Smooth muscle cell (in vitro differentiated cells): ENCODE data around the gene MINK1. TPM values are rescaled to one million over a fixed set of nuclear protein-coding genes. Genes with fewer than 3 reads are reported as not detected.
"Not testable (repeated sequence)": the region's sequence is repeated elsewhere in the genome, so short reads cannot be mapped to it uniquely, and the experiment has no call there.

Experiments
- DNase-seq: peaks from one replicate; lab custom pipeline; 2025; ENCODE audit not compliant: unreplicated experiment; lab: John Stamatoyannopoulos, UW
- H2AFZ ChIP-seq: fragments of 200-600 bp; sonication (generic); 2 replicates; pipeline ENCODE4 v1.6.0; 2016; ENCODE audit warnings: antibody characterized with exemption, low read depth, mild to moderate bottlenecking
- H3F3A ChIP-seq: fragments of 200-600 bp; sonication (generic); 2 replicates; pipeline ENCODE4 v1.6.0; 2017; ENCODE audit warnings: antibody characterized with exemption, low read depth
- H3K27ac ChIP-seq: fragments of 200-600 bp; sonication (generic); 2 replicates; pipeline ENCODE4 v1.5.1; 2016; ENCODE audit warnings: low read depth, mild to moderate bottlenecking
- H3K27me3 ChIP-seq: fragments of 200-600 bp; sonication (generic); 2 replicates; pipeline ENCODE4 v1.6.1; 2016; ENCODE audit warnings: low read depth, mild to moderate bottlenecking
- H3K36me3 ChIP-seq: fragments of 200-600 bp; sonication (generic); 2 replicates; pipeline ENCODE4 v1.5.1; 2016; ENCODE audit warnings: low read depth
- H3K4me1 ChIP-seq: fragments of 200-600 bp; sonication (generic); 2 replicates; pipeline ENCODE4 v1.5.1; 2016; ENCODE audit warnings: low read depth
- H3K4me2 ChIP-seq: fragments of 200-600 bp; sonication (generic); 2 replicates; pipeline ENCODE4 v1.6.0; 2016; ENCODE audit warnings: mild to moderate bottlenecking
- H3K4me3 ChIP-seq: fragments of 200-600 bp; sonication (generic); 2 replicates; pipeline ENCODE4 v1.5.1; 2016; ENCODE audit warnings: mild to moderate bottlenecking
- H3K79me2 ChIP-seq: fragments of 200-600 bp; sonication (generic); 2 replicates; pipeline ENCODE4 v1.6.0; 2016; ENCODE audit warnings: low read depth, mild to moderate bottlenecking
- H3K9ac ChIP-seq: fragments of 200-600 bp; sonication (generic); 2 replicates; pipeline ENCODE4 v1.6.0; 2016; ENCODE audit warnings: low read depth
- H3K9me3 ChIP-seq: fragments of 200-600 bp; sonication (generic); replicated peaks from 2 replicates; pipeline ENCODE4 v1.5.1; 2016; ENCODE audit warnings: low read depth
- H4K20me1 ChIP-seq: fragments of 200-600 bp; sonication (generic); 2 replicates; pipeline ENCODE4 v1.6.0; 2016; ENCODE audit warnings: low read depth
- WGBS: methylation state at CpG from one replicate; pipeline ENCODE4 v1.1.7; 2016; ENCODE audit warnings: low lambda C conversion rate; 5-methylcytosine and 5-hydroxymethylcytosine counted together
- polyA plus RNA-seq: library from polyadenylated mRNA; unstranded; fragments of >200 nt; fragmentation: Nextera tagmentation; extraction: Ambion mirVana; gene quantifications from 2 replicates; pipeline ENCODE4 v1.2.1, GENCODE V29; 2016
- total RNA-seq: library from RNA; depleted of rRNA; stranded (reverse); fragments of >200 nt; gene quantifications from 2 replicates; pipeline ENCODE4 v1.2.3, GENCODE V29; 2014
- TF ChIP-seq, protein P1 (sequence below): fragments of 200-600 bp; sonication (generic); IDR thresholded peaks from 2 replicates; pipeline ENCODE4 v1.5.1; 2017; ENCODE audit warnings: borderline replicate concordance, mild to moderate bottlenecking, antibody characterized with exemption; ENCODE audit not compliant: insufficient read depth, poor library complexity, severe bottlenecking

MINK1 gene
- total and polyA plus RNA-seq, 2 experiments from 2014 or later, result 26.6 to 26.8 TPM

DNA sequence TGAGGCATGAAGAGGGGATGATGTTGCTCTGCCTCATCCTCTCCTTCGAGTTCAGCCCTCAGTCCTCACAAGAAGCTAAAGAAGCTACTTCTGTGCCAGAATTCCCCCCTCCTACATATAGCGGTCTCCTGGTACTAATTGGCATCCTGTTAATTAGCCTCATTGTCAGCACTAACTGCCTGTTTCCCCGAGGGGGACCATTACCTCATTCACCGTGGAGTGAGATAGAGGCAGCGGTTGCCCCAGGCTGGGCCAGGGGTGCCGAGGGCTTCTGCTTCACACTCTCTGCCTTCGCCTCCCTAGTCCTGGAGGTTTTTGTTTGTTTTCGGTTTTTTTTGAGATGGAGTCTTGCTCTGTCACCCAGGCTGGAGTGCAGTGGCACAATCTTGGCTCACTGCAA, 5.7 kb upstream of the MINK1 start:
- WGBS, result 79% methylated on average over 8 of the region's 8 CpGs
- H3K9me3 ChIP-seq, result no peaks in the 10 kb centered on the region
- DNase-seq, result no peak
- no peaks in the 10 kb centered on the region for H3K4me1 ChIP-seq
- H3K27ac ChIP-seq, result no peak overlapping the region
- no peak overlapping the region for H3K4me3 ChIP-seq
- no peaks in the 10 kb centered on the region for H3K79me2 ChIP-seq
- H3K9ac ChIP-seq, result no peak overlapping the region
- no peaks in the 10 kb centered on the region for H3K27me3 ChIP-seq
- peaks cover 4% of the 10 kb centered on the region for H3F3A ChIP-seq
- no peaks in the 10 kb centered on the region for H3K36me3 ChIP-seq
- no peak overlapping the region for H3K4me2 ChIP-seq
- TF ChIP-seq, protein P1, sequence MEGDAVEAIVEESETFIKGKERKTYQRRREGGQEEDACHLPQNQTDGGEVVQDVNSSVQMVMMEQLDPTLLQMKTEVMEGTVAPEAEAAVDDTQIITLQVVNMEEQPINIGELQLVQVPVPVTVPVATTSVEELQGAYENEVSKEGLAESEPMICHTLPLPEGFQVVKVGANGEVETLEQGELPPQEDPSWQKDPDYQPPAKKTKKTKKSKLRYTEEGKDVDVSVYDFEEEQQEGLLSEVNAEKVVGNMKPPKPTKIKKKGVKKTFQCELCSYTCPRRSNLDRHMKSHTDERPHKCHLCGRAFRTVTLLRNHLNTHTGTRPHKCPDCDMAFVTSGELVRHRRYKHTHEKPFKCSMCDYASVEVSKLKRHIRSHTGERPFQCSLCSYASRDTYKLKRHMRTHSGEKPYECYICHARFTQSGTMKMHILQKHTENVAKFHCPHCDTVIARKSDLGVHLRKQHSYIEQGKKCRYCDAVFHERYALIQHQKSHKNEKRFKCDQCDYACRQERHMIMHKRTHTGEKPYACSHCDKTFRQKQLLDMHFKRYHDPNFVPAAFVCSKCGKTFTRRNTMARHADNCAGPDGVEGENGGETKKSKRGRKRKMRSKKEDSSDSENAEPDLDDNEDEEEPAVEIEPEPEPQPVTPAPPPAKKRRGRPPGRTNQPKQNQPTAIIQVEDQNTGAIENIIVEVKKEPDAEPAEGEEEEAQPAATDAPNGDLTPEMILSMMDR, result no peak
- H2AFZ ChIP-seq, result no peak overlapping the region
- no peaks in the 10 kb centered on the region for H4K20me1 ChIP-seq

GRCh38 chr17:4832829-4833177, 337 bp upstream of the MINK1 start:
- DNase-seq, result not testable (repeated sequence)
- WGBS, result 0% methylated on average over 12 of the region's 17 CpGs

DNA sequence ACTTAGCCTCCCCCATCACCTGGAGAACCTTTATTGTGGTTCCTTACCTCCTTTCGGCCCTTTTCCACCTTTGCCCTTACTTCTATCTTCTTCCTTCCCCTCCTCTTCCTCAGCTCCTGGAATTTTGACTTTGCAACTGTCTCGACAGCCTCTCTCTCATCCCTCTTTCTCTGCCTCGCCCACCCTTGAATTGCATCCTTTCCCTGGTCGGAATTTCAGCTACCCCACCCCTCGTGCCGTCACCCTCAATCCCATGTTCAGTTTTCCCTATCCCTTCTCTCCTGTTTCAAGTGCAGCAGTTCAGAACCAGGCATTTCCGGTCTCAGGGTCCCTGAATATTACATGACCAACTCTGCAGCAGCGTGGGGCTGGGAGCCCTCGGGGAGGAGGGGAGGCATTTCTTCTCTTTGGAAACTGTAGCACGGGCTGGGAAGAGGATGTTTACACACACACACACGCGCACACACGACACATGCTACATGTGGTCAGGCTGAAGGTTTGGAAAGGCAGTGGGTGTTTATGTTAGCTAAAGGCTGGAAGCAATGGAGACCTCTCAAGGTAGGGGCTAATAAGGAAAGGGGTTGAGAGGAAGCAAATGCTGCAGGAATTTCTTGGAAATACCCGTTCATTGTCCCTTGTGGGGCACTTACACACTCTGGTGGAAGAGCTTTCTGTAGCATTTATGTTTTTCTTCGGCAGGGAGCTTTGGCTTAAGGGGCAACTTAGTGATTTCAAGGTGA, 971 bp downstream of the MINK1 start:
- no peaks in the 10 kb centered on the region for H3K27me3 ChIP-seq
- H3K4me1 ChIP-seq, result peaks cover under 1% of the 10 kb centered on the region
- peak overlapping the region; percentile 92 for H2AFZ ChIP-seq
- DNase-seq, result no peak
- no peaks in the 10 kb centered on the region for H3K9me3 ChIP-seq
- H3K27ac ChIP-seq, result peak overlapping the region; percentile 87
- TF ChIP-seq, protein P1, result no peak
- peaks cover 44% of the 10 kb centered on the region for H3K79me2 ChIP-seq
- H3K4me3 ChIP-seq, result peak overlapping the region; percentile 90
- peak overlapping the region; percentile 88 for H3K9ac ChIP-seq
- 9% methylated on average over 15 of the region's 15 CpGs for WGBS
- H3F3A ChIP-seq, result peaks cover 10% of the 10 kb centered on the region
- no peaks in the 10 kb centered on the region for H3K36me3 ChIP-seq
- H4K20me1 ChIP-seq, result peaks cover 48% of the 10 kb centered on the region
- peak overlapping the region; percentile 96 for H3K4me2 ChIP-seq

More at GRCh38 chr17:4832829-4833177, 337 bp upstream of the MINK1 start:
- H3K4me1 ChIP-seq, H3K27me3 ChIP-seq, H3K36me3 ChIP-seq, H3K9me3 ChIP-seq, H2AFZ ChIP-seq: not testable (repeated sequence)
- peaks cover 39% of the 10 kb centered on the region for H4K20me1 ChIP-seq
- peak overlapping the region; percentile 96 for H3K4me2 ChIP-seq
- H3K4me3 ChIP-seq, result peak overlapping the region; percentile 90
- peaks cover 43% of the 10 kb centered on the region for H3K79me2 ChIP-seq
- H3K27ac ChIP-seq, result peak overlapping the region; percentile 87
- H3F3A ChIP-seq, result peaks cover 15% of the 10 kb centered on the region
- peak overlapping the region; percentile 88 for H3K9ac ChIP-seq

GRCh38 chr17:4834681-4835020, 1.5 kb downstream of the MINK1 start:
- Histone ChIP-seq H3K9ac (no peak overlapping the region), H3K36me3 (no peaks in the 10 kb centered on the region), H3K4me2 (peak overlapping the region; percentile 96), H3K4me1 (peaks cover 6% of the 10 kb centered on the region), H3K27me3 (no peaks in the 10 kb centered on the region), H4K20me1 (peaks cover 53% of the 10 kb centered on the region), H3K4me3 (peak overlapping the region; percentile 90), H3K27ac (peak overlapping the region; percentile 87), H3K9me3 (no peaks in the 10 kb centered on the region), H3K79me2 (peaks cover 49% of the 10 kb centered on the region), H3F3A (peaks cover 13% of the 10 kb centered on the region), H2AFZ (no peak overlapping the region)
- WGBS, result 80% methylated on average over 4 of the region's 4 CpGs
- DNase-seq, result no peak
- TF ChIP-seq, protein P1, result no peak
